Endodermal cell (in vitro differentiated cells): ENCODE data around the gene IL21R. TPM values are rescaled to one million over a fixed set of nuclear protein-coding genes. Genes with fewer than 3 reads are reported as not detected.
"Not testable (repeated sequence)": the region's sequence is repeated elsewhere in the genome, so short reads cannot be mapped to it uniquely, and the experiment has no call there.

ENCODE experiments used
- DNase-seq: peaks from one replicate; pipeline ENCODE4 v3.0.0-alpha.2; 2017
- H3K27ac ChIP-seq: 2 replicates; pipeline ENCODE4 v1.5.1; 2013; ENCODE audit warnings: mild to moderate bottlenecking, low read depth, low read length, moderate library complexity
- H3K27me3 ChIP-seq: 2 replicates; pipeline ENCODE4 v1.6.1; 2013; ENCODE audit warnings: mild to moderate bottlenecking, low read length, moderate library complexity; ENCODE audit not compliant: insufficient read depth, control insufficient read depth, poor library complexity, severe bottlenecking
- H3K36me3 ChIP-seq: 2 replicates; pipeline ENCODE4 v1.7.0; 2013; ENCODE audit warnings: mild to moderate bottlenecking, low read length, moderate library complexity; ENCODE audit not compliant: control insufficient read depth, insufficient read depth
- H3K4me1 ChIP-seq: one replicate; pipeline ENCODE4 v1.7.0; 2013; ENCODE audit warnings: low read length; ENCODE audit not compliant: control insufficient read depth, insufficient read depth
- H3K4me3 ChIP-seq: 2 replicates; pipeline ENCODE4 v1.5.1; 2013; ENCODE audit warnings: mild to moderate bottlenecking, low read length, moderate library complexity
- H3K9ac ChIP-seq: 2 replicates; pipeline ENCODE4 v1.6.1; 2013; ENCODE audit warnings: mild to moderate bottlenecking, low read length, moderate library complexity; ENCODE audit not compliant: poor library complexity, severe bottlenecking; ENCODE audit errors: extremely low read depth
- H3K9me3 ChIP-seq: 2 replicates; pipeline ENCODE4 v1.6.1; 2013; ENCODE audit warnings: mild to moderate bottlenecking, low read length, moderate library complexity; ENCODE audit not compliant: control insufficient read depth
- H3K27ac Mint-ChIP-seq: 2 replicates; pipeline ENCODE4 v1.8.0; 2020; ENCODE audit warnings: mixed read lengths
- H3K27me3 Mint-ChIP-seq: 2 replicates; pipeline ENCODE4 v1.8.0; 2021; ENCODE audit warnings: mild to moderate bottlenecking, mixed read lengths; ENCODE audit not compliant: insufficient read depth
- H3K36me3 Mint-ChIP-seq: 2 replicates; pipeline ENCODE4 v1.8.0; 2020; ENCODE audit warnings: low read depth, mixed read lengths
- H3K4me1 Mint-ChIP-seq: 2 replicates; pipeline ENCODE4 v1.8.0; 2020; ENCODE audit warnings: mixed read lengths
- H3K4me3 Mint-ChIP-seq: 2 replicates; pipeline ENCODE4 v1.8.0; 2020; ENCODE audit warnings: mild to moderate bottlenecking, moderate library complexity, mixed read lengths
- H3K9me3 Mint-ChIP-seq: 2 replicates; pipeline ENCODE4 v1.8.0; 2020; ENCODE audit warnings: mild to moderate bottlenecking, mixed read lengths
- CTCF ChIP-seq: fragments of 200-600 bp; sonication (generic); conservative IDR thresholded peaks from 2 replicates; pipeline ENCODE4 v1.5.0; 2021; ENCODE audit warnings: antibody characterized with exemption, mild to moderate bottlenecking
- WGBS, 2 experiments: methylation state at CpG; one replicate each; pipeline versions ENCODE4 v1.1.5 to v1.1.7; 2013; ENCODE audit warnings: missing lambda C conversion rate in 2 of 2, mixed read lengths in 1 of 2; ENCODE audit not compliant: insufficient coverage in 1 of 2, insufficient read length in 1 of 2; 5-methylcytosine and 5-hydroxymethylcytosine counted together
- total RNA-seq, 2 donors: library from RNA; stranded (reverse); fragmentation: NEBNext Ultra II Directional in 1 of 2; extraction: Animal tissue kit (Norgen Biotek cat#: 25700) in 1 of 2; gene quantifications; 2 replicates in 1 of 2; 3 replicates in 1 of 2; pipeline ENCODE4 v1.2.1, GENCODE V29; 2021

IL21R gene
- total RNA-seq, 2 donors from 2014 or later: 0.18 TPM; not detected in 1

DNA sequence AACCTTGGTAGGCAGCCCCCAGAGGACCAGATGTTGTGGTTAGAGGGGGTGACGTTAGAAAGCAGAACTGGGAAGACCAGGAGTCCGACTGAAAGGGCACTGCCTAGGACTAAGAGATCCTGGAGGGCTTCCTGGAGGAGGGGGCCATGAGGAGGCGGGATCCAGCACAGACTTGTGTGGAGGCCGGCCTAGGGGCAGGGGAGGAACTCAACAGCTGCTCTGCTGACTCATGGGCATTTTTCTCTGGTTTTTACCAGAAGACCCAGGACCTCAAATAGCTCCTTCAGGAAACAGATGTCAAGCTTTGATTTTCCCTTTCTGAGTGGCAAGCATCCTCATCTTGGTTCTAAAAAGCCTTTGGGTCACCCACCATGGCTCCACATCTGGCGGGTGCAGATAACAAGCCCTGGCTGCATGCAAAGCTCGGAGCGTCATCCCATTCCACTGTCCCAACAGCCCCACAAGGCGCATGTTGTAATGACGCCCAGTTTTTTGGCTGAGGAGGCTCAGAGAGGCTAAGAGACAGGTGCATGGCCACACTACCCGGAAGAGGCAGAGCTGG, 29.0 kb downstream of the IL21R start:
- TF ChIP-seq CTCF: no peak
- Histone ChIP-seq H3K27ac (no peak overlapping the region), H3K9me3 (no peaks in the 10 kb centered on the region), H3K4me3 (no peak overlapping the region), H3K27me3 (no peaks in the 10 kb centered on the region), H3K9ac (no peak overlapping the region), H3K36me3 (no peaks in the 10 kb centered on the region), H3K4me1 (no peaks in the 10 kb centered on the region)
- WGBS, 2 experiments: 87 to 97% methylated on average over 8 to 10 of the region's 10 CpGs
- Mint-ChIP-seq H3K27ac (no peak overlapping the region), H3K36me3 (no peaks in the 10 kb centered on the region), H3K4me1 (no peaks in the 10 kb centered on the region), H3K4me3 (no peak overlapping the region), H3K27me3 (peaks cover 1% of the 10 kb centered on the region), H3K9me3 (peaks cover 1% of the 10 kb centered on the region)
- no peak for DNase-seq

GRCh38 chr16:27431773-27432532, 30.0 kb downstream of the IL21R start:
- no peaks in the 10 kb centered on the region for H3K36me3 Mint-ChIP-seq
- no peaks in the 10 kb centered on the region for H3K4me1 ChIP-seq
- H3K4me3 Mint-ChIP-seq: no peak overlapping the region
- no peak overlapping the region for H3K27ac Mint-ChIP-seq
- peaks cover 1% of the 10 kb centered on the region for H3K9me3 Mint-ChIP-seq
- no peak for DNase-seq
- 82 to 83% methylated on average over 9 to 15 of the region's 15 CpGs for WGBS, 2 experiments
- TF ChIP-seq CTCF: no peak
- H3K27me3 ChIP-seq: no peaks in the 10 kb centered on the region
- no peaks in the 10 kb centered on the region for H3K36me3 ChIP-seq
- no peaks in the 10 kb centered on the region for H3K27me3 Mint-ChIP-seq
- no peak overlapping the region for H3K27ac ChIP-seq
- no peaks in the 10 kb centered on the region for H3K9me3 ChIP-seq
- no peak overlapping the region for H3K9ac ChIP-seq
- no peaks in the 10 kb centered on the region for H3K4me1 Mint-ChIP-seq
- H3K4me3 ChIP-seq: no peak overlapping the region

- no peaks in the 10 kb centered on the region for H3K36me3 Mint-ChIP-seq
- Histone ChIP-seq H3K4me3 (no peak overlapping the region), H3K36me3 (no peaks in the 10 kb centered on the region), H3K9ac (no peak overlapping the region), H3K27ac (no peak overlapping the region), H3K4me1 (no peaks in the 10 kb centered on the region), H3K9me3 (no peaks in the 10 kb centered on the region), H3K27me3 (no peaks in the 10 kb centered on the region)
- no peaks in the 10 kb centered on the region for H3K4me1 Mint-ChIP-seq
- no peak for TF ChIP-seq CTCF
- H3K4me3 Mint-ChIP-seq: no peak overlapping the region
- H3K27ac Mint-ChIP-seq: peak overlapping the region; percentile 4
- 67 to 74% methylated on average over 6 of the region's 6 CpGs for WGBS, 2 experiments
- H3K27me3 Mint-ChIP-seq: no peaks in the 10 kb centered on the region
- H3K9me3 Mint-ChIP-seq: peaks cover 1% of the 10 kb centered on the region
- DNase-seq: no peak
Observed at GRCh38 chr16:27432558-27432957, 30.6 kb downstream of the IL21R start.

DNA sequence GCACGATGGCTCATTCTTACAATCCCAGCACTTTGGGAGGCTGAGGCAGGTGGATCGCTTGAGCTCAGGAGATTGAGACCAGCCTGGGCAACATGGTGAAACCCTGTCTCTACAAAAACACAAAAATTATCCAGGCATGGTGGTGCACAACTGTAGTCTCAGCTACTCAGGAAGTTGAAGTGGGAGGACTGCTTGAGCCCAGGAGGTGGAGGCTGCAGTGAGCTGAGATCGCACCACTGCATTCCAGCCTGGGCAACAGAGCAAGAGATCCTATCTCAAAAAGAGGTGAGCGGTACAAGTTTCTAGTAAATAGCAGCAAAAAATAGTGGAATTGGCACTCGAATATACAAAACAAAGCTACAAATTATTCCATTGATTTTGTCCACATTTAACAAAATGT, 31.2 kb downstream of the IL21R start:
- H3K9me3 ChIP-seq, H3K36me3 Mint-ChIP-seq, H3K4me1 Mint-ChIP-seq, H3K9me3 Mint-ChIP-seq, DNase-seq, H3K27ac Mint-ChIP-seq, H3K9ac ChIP-seq, H3K27me3 ChIP-seq, H3K27me3 Mint-ChIP-seq, H3K4me1 ChIP-seq, H3K4me3 ChIP-seq, H3K27ac ChIP-seq, H3K4me3 Mint-ChIP-seq, H3K36me3 ChIP-seq: not testable (repeated sequence)
- 88 to 94% methylated on average over 4 to 5 of the region's 5 CpGs for WGBS, 2 experiments
